Caco-2 (cell line): ENCODE data around the gene PTGS1. TPM values are rescaled to one million over a fixed set of nuclear protein-coding genes. Genes with fewer than 3 reads are reported as not detected.

Source experiments
- BruUV-seq: library from RNA; stranded (reverse); fragments of 400-500 nt; replicated peaks from 2 replicates; lab custom pipeline; 2021; lab: Mats Ljungman, UMichigan
- CTCF ChIA-PET: fragments of 300-600 bp; sonication (Branson Sonifier 250); formaldehyde crosslinking; loops from one replicate; lab custom pipeline; 2022; ENCODE audit warnings: antibody characterized with exemption; lab: Charles Lee
- POLR2A ChIA-PET: fragments of 300-600 bp; sonication (Branson Sonifier 250); formaldehyde crosslinking; loops from one replicate; lab custom pipeline; 2022; ENCODE audit warnings: antibody characterized with exemption; lab: Charles Lee
- DNase-seq, 2 experiments: peaks; one replicate each; pipeline versions ENCODE4 v3.0.0 to v3.0.0-alpha.2; 2020 to 2022
- H3K27me3 ChIP-seq: replicated peaks from 2 replicates; pipeline ENCODE4 v1.6.0; 2011; ENCODE audit warnings: low read length; ENCODE audit not compliant: control insufficient read depth, insufficient read depth
- H3K36me3 ChIP-seq: 2 replicates; pipeline ENCODE4 v1.5.1; 2011; ENCODE audit warnings: low read length; ENCODE audit not compliant: control insufficient read depth, insufficient read depth
- H3K4me1 ChIP-seq: fragments of 250-450 bp; sonication (Bioruptor Pico); 2 replicates; pipeline ENCODE4 v1.5.1; 2020; ENCODE audit warnings: mild to moderate bottlenecking
- H3K4me3 ChIP-seq: 2 replicates; pipeline ENCODE4 v1.5.1; 2011; ENCODE audit warnings: low read depth, mild to moderate bottlenecking, control low read depth, low read length
- H3K9me3 ChIP-seq: fragments of 250-450 bp; sonication (Bioruptor Pico); 2 replicates; pipeline ENCODE4 v1.5.1; 2020; ENCODE audit warnings: mild to moderate bottlenecking, moderate library complexity
- H3K27ac Mint-ChIP-seq: one replicate; pipeline ENCODE4 v1.8.0; 2022; ENCODE audit warnings: mixed read lengths; ENCODE audit not compliant: unreplicated experiment
- H3K27me3 Mint-ChIP-seq: one replicate; pipeline ENCODE4 v1.8.0; 2022; ENCODE audit warnings: mixed read lengths; ENCODE audit not compliant: insufficient read depth, unreplicated experiment
- H3K36me3 Mint-ChIP-seq: one replicate; pipeline ENCODE4 v1.8.0; 2022; ENCODE audit warnings: mild to moderate bottlenecking, mixed read lengths; ENCODE audit not compliant: insufficient read depth, unreplicated experiment
- H3K4me1 Mint-ChIP-seq: one replicate; pipeline ENCODE4 v1.8.0; 2022; ENCODE audit warnings: low read depth, mixed read lengths; ENCODE audit not compliant: unreplicated experiment
- H3K4me3 Mint-ChIP-seq: one replicate; pipeline ENCODE4 v1.8.0; 2022; ENCODE audit warnings: mild to moderate bottlenecking, moderate library complexity, mixed read lengths; ENCODE audit not compliant: unreplicated experiment
- H3K9me3 Mint-ChIP-seq: one replicate; pipeline ENCODE4 v1.8.0; 2022; ENCODE audit warnings: mixed read lengths; ENCODE audit not compliant: unreplicated experiment
- CTCF ChIP-seq, 2 experiments: fragments of 200-600 bp in 1 of 2; IDR thresholded peaks; 1 replicate in 1 of 2; 2 replicates in 1 of 2; pipeline versions ENCODE4 v1.5.1 to v1.8.0; 2011 to 2022; ENCODE audit warnings: antibody characterized with exemption in 1 of 2, control low read depth in 1 of 2, inconsistent platforms in 1 of 2, low read depth in 1 of 2, low read length in 1 of 2, mild to moderate bottlenecking in 1 of 2, moderate library complexity in 1 of 2; ENCODE audit not compliant: insufficient read depth in 1 of 2, severe bottlenecking in 1 of 2, unreplicated experiment in 1 of 2
- intact Hi-C: fragments of 100-400 bp; cut with micrococcal nuclease; formaldehyde crosslinking; loops from one replicate; pipeline ENCODE4 v1.10.0; 2022; ENCODE audit not compliant: unreplicated experiment
- total RNA-seq: library from RNA; stranded (reverse); gene quantifications from 2 replicates; pipeline ENCODE4 v1.2.3, GENCODE V29; 2022

PTGS1 gene
- total RNA-seq, 1 experiment from 2014 or later = 0.29 TPM

DNA sequence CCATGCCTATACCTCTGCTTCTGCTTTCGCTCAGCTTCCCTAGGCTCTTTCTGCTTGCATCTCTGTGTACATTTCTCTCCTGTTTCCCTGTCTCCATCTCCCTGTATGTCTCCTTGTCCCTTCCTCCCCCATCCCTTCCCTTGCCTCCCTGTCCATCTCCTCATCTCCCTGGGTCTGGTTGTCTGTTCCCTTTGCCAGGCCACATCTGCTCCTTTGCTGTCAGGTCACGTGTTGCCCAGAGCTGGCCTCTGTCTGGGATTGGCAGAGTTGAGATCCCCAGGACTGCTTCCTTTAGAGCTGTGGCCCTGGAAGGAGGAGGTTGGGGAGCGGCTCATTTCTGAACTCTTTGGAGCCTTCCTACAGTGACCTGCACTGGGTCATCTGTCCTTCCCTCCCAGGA is 31.8 kb upstream of the PTGS1 start:
- CTCF ChIA-PET = interaction anchor here (1.0 to 2.4 kb wide), 2 partner anchors 9 to 11 kb away, joined by 3 to 6 read pairs; no protein-coding TSS in a partner anchor
- no peaks in the 10 kb centered on the region for H3K4me1 ChIP-seq
- no peak for TF ChIP-seq CTCF (IDR thresholded peaks at IDR 0.05; ENCODE audit: insufficient read depth in 1 of 2, low read depth in 1 of 2, low read length in 1 of 2, severe bottlenecking in 1 of 2, unreplicated experiment in 1 of 2)
- intact Hi-C loops = loop anchor here (5.0 kb wide), 1 partner anchor 1988 kb away; no protein-coding TSS in a partner anchor
- DNase-seq = no peak
- Mint-ChIP-seq H3K9me3 (no peaks in the 10 kb centered on the region), H3K27ac (no peak overlapping the region), H3K4me1 (no peaks in the 10 kb centered on the region), H3K36me3 (no peaks in the 10 kb centered on the region), H3K27me3 (peaks cover 5% of the 10 kb centered on the region), H3K4me3 (no peak overlapping the region)
- H3K36me3 ChIP-seq = no peaks in the 10 kb centered on the region
- POLR2A ChIA-PET = no interaction called here
- no peaks in the 10 kb centered on the region for H3K27me3 ChIP-seq
- H3K9me3 ChIP-seq = no peaks in the 10 kb centered on the region
- BruUV-seq = no TSS peak
- H3K4me3 ChIP-seq = no peak overlapping the region

GRCh38 chr9:122339579-122339978 is 31.2 kb upstream of the PTGS1 start:
- intact Hi-C loops = loop anchor here (5.0 kb wide), 1 partner anchor 1988 kb away; no protein-coding TSS in a partner anchor
- Histone ChIP-seq H3K36me3 (no peaks in the 10 kb centered on the region), H3K4me3 (no peak overlapping the region), H3K4me1 (no peaks in the 10 kb centered on the region), H3K9me3 (no peaks in the 10 kb centered on the region), H3K27me3 (no peaks in the 10 kb centered on the region)
- no peak for TF ChIP-seq CTCF (IDR thresholded peaks at IDR 0.05; ENCODE audit: insufficient read depth in 1 of 2, low read depth in 1 of 2, low read length in 1 of 2, severe bottlenecking in 1 of 2, unreplicated experiment in 1 of 2)
- ChIA-PET POLR2A (no interaction called here), CTCF (interaction anchor here (1.0 to 2.4 kb wide), 2 partner anchors 9 to 11 kb away, joined by 3 to 6 read pairs; no protein-coding TSS in a partner anchor)
- Mint-ChIP-seq H3K4me3 (no peak overlapping the region), H3K36me3 (no peaks in the 10 kb centered on the region), H3K9me3 (no peaks in the 10 kb centered on the region), H3K27ac (no peak overlapping the region), H3K4me1 (no peaks in the 10 kb centered on the region), H3K27me3 (peaks cover 5% of the 10 kb centered on the region)
- no TSS peak for BruUV-seq
- DNase-seq = no peak

- H3K4me1 Mint-ChIP-seq = no peaks in the 10 kb centered on the region
- H3K9me3 Mint-ChIP-seq = no peaks in the 10 kb centered on the region
- H3K9me3 ChIP-seq = no peaks in the 10 kb centered on the region
- H3K36me3 Mint-ChIP-seq = no peaks in the 10 kb centered on the region
- no peak overlapping the region for H3K4me3 Mint-ChIP-seq
- no TSS peak for BruUV-seq
- no peaks in the 10 kb centered on the region for H3K4me1 ChIP-seq
- no peaks in the 10 kb centered on the region for H3K27me3 ChIP-seq
- intact Hi-C loops = no loop called here
- TF ChIP-seq CTCF (IDR thresholded peaks at IDR 0.05; ENCODE audit: insufficient read depth in 1 of 2, low read depth in 1 of 2, low read length in 1 of 2, severe bottlenecking in 1 of 2, unreplicated experiment in 1 of 2) = no peak
- no peak for DNase-seq
- H3K27me3 Mint-ChIP-seq = peaks cover 5% of the 10 kb centered on the region
- H3K36me3 ChIP-seq = no peaks in the 10 kb centered on the region
- H3K27ac Mint-ChIP-seq = no peak overlapping the region
- CTCF ChIA-PET = interaction anchor here (1.0 to 2.4 kb wide), 3 partner anchors 10 to 241 kb away, joined by 3 to 6 read pairs (median 3); no protein-coding TSS in a partner anchor
- no peak overlapping the region for H3K4me3 ChIP-seq
- POLR2A ChIA-PET = no interaction called here
Measured at GRCh38 chr9:122340161-122340560, 30.7 kb upstream of the PTGS1 start.
